HepG2 (cell line): ENCODE measurements around the gene CC2D1A. TPM values are rescaled to one million over a fixed set of nuclear protein-coding genes. Genes with fewer than 3 reads are reported as not detected.

Experiments used
- ATAC-seq: fragments of 200-7000 bp; cut with Tn5 transposase; 3 replicates; pipeline ENCODE4 v1.9.1; 2020; ENCODE audit warnings: mild to moderate bottlenecking, moderate library complexity
- BruUV-seq: library from RNA; stranded (reverse); fragments of 400-500 nt; replicated peaks from 2 replicates; lab custom pipeline; 2021; lab: Mats Ljungman, UMichigan
- CTCF ChIA-PET: fragments of 300-600 bp; formaldehyde crosslinking; extraction: SDS; loops from one replicate; lab custom pipeline; 2021; ENCODE audit warnings: low total read pairs, inconsistent platforms, low intra/inter-chr PET ratio; lab: Yijun Ruan, JAX
- POLR2A ChIA-PET: fragments of 350-600 bp; sonication (Branson Sonifier 250); formaldehyde crosslinking; loops from one replicate; lab custom pipeline; 2020; ENCODE audit warnings: antibody characterized with exemption, inconsistent platforms; lab: Yijun Ruan, JAX
- DNase-seq: peaks from one replicate; pipeline ENCODE4 v3.0.0-alpha.2; 2015; ENCODE audit warnings: low spot score
- FAIRE-seq: peaks from 3 replicates; lab custom pipeline; 2011; peaks lifted over from hg19 to GRCh38; lab: Jason Lieb, UNC
- H2AFZ ChIP-seq: one replicate; pipeline ENCODE4 v1.6.1; 2011; ENCODE audit warnings: low read length, inconsistent platforms
- H3K27ac ChIP-seq: fragments of 300-600 bp; 3 replicates; pipeline ENCODE4 v1.8.0; 2011; ENCODE audit warnings: mixed run types, mild to moderate bottlenecking, mixed read lengths, low read length, inconsistent platforms; ENCODE audit not compliant: insufficient read depth; ENCODE audit errors: extremely low read length
- H3K27me3 ChIP-seq, 2 experiments: fragments of 200-600 bp in 1 of 2; 2 replicates in 1 of 2; 3 replicates in 1 of 2; pipeline versions ENCODE4 v1.6.0 to v1.8.0; 2011; ENCODE audit warnings: low read length in 2 of 2, mild to moderate bottlenecking in 2 of 2, moderate library complexity in 2 of 2, inconsistent platforms in 1 of 2; ENCODE audit not compliant: insufficient read depth in 2 of 2, control insufficient read depth in 1 of 2
- H3K36me3 ChIP-seq, 2 experiments: fragments of 200-600 bp in 1 of 2; replicated peaks in 1 of 2; 2 replicates in 1 of 2; 3 replicates in 1 of 2; pipeline versions ENCODE4 v1.5.1 to v1.8.0; 2011; ENCODE audit warnings: low read length in 2 of 2, inconsistent platforms in 1 of 2; ENCODE audit not compliant: insufficient read depth in 2 of 2, control insufficient read depth in 1 of 2
- H3K4me1 ChIP-seq: 2 replicates; pipeline ENCODE4 v1.5.1; 2012; ENCODE audit warnings: low read length, inconsistent platforms; ENCODE audit not compliant: insufficient read depth
- H3K4me2 ChIP-seq: 2 replicates; pipeline ENCODE4 v1.6.0; 2011; ENCODE audit warnings: low read depth, low read length, inconsistent platforms
- H3K4me3 ChIP-seq, 3 experiments: fragments of 200-600 bp in 1 of 3; sonication (generic), shearing (Covaris generic) in 1 of 3; replicated peaks in 1 of 3; 2 replicates each; pipeline ENCODE4 v1.5.1; 2011 to 2016; ENCODE audit warnings: low read length in 3 of 3, inconsistent platforms in 2 of 3, low read depth in 2 of 3, mild to moderate bottlenecking in 2 of 3, control low read depth in 1 of 3, mixed read lengths in 1 of 3; ENCODE audit not compliant: insufficient read depth in 1 of 3
- H3K79me2 ChIP-seq: one replicate; pipeline ENCODE4 v1.6.1; 2011; ENCODE audit warnings: low read length, inconsistent platforms; ENCODE audit not compliant: insufficient read depth
- H3K9ac ChIP-seq: 2 replicates; pipeline ENCODE4 v1.6.0; 2011; ENCODE audit warnings: mild to moderate bottlenecking, low read depth, low read length, inconsistent platforms; ENCODE audit not compliant: insufficient read depth
- H3K9me3 ChIP-seq: 2 replicates; pipeline ENCODE4 v1.5.1; 2012; ENCODE audit warnings: mild to moderate bottlenecking, low read length
- H4K20me1 ChIP-seq: 2 replicates; pipeline ENCODE4 v1.6.0; 2011; ENCODE audit warnings: inconsistent platforms, mild to moderate bottlenecking, low read length, moderate library complexity; ENCODE audit not compliant: insufficient read depth
- ARNT2 ChIP-seq: sonication (generic); formaldehyde crosslinking; IDR thresholded peaks from 2 replicates; pipeline ENCODE4 v1.8.0; 2022; ENCODE audit warnings: mild to moderate bottlenecking, low read depth, missing genetic modification reagents, moderate library complexity
- FOXP1 ChIP-seq, 2 experiments: fragments of 450-650 bp in 1 of 2; IDR thresholded peaks; 2 replicates each; pipeline ENCODE4 v1.6.1; 2017 to 2018; ENCODE audit warnings: antibody characterized with exemption in 1 of 2
- GATAD2A ChIP-seq: IDR thresholded peaks from 2 replicates; pipeline ENCODE4 v1.6.1; 2016
- HOXA3 ChIP-seq: sonication (generic); formaldehyde crosslinking; IDR thresholded peaks from 2 replicates; pipeline ENCODE4 v1.5.0; 2020; ENCODE audit warnings: missing genetic modification reagents
- NFYB ChIP-seq: sonication (generic); formaldehyde crosslinking; IDR thresholded peaks from 2 replicates; pipeline ENCODE4 v1.4.0; 2020; ENCODE audit warnings: missing genetic modification reagents
- PHF8 ChIP-seq: sonication (generic); formaldehyde crosslinking; IDR thresholded peaks from 2 replicates; pipeline ENCODE4 v1.5.0; 2020; ENCODE audit warnings: missing genetic modification reagents
- POLR2A ChIP-seq, 2 experiments: IDR thresholded peaks; 2 replicates each; pipeline ENCODE4 v1.6.1; 2011; ENCODE audit warnings: low read depth in 2 of 2, low read length in 2 of 2, mild to moderate bottlenecking in 1 of 2, moderate library complexity in 1 of 2; ENCODE audit not compliant: insufficient read depth in 1 of 2
- RBFOX2 ChIP-seq: fragments of 200-400 bp; formaldehyde crosslinking; IDR thresholded peaks from 2 replicates; pipeline ENCODE4 v1.6.1; 2017; ENCODE audit warnings: low read depth, mild to moderate bottlenecking, low read length
- RBM22 ChIP-seq: fragments of 200-400 bp; formaldehyde crosslinking; optimal IDR thresholded peaks from 2 replicates; pipeline ENCODE3; 2017; ENCODE audit warnings: mild to moderate bottlenecking, low read length, moderate library complexity
- RORA ChIP-seq: sonication (generic); formaldehyde crosslinking; IDR thresholded peaks from 2 replicates; pipeline ENCODE4 v1.5.0; 2020; ENCODE audit warnings: mild to moderate bottlenecking, missing genetic modification reagents, moderate library complexity
- ZFP36L1 ChIP-seq: sonication (generic); formaldehyde crosslinking; IDR thresholded peaks from 2 replicates; pipeline ENCODE4 v1.8.0; 2022; ENCODE audit warnings: mild to moderate bottlenecking, missing genetic modification reagents, moderate library complexity
- ZNF20 ChIP-seq: sonication (generic); formaldehyde crosslinking; IDR thresholded peaks from 2 replicates; pipeline ENCODE4 v1.4.0; 2020; ENCODE audit warnings: mild to moderate bottlenecking, moderate library complexity, missing genetic modification reagents
- ZNF598 ChIP-seq: sonication (generic); formaldehyde crosslinking; IDR thresholded peaks from 2 replicates; pipeline ENCODE4 v1.5.1; 2020; ENCODE audit warnings: mild to moderate bottlenecking, missing genetic modification reagents, borderline replicate concordance
- ZNF773 ChIP-seq: sonication (generic); formaldehyde crosslinking; IDR thresholded peaks from 2 replicates; pipeline ENCODE4 v1.4.0; 2020; ENCODE audit warnings: missing genetic modification reagents, borderline replicate concordance
- ZNF780A ChIP-seq: sonication (generic); formaldehyde crosslinking; IDR thresholded peaks from 2 replicates; pipeline ENCODE4 v1.8.0; 2022; ENCODE audit warnings: mild to moderate bottlenecking, missing genetic modification reagents, moderate library complexity
- ZSCAN9 ChIP-seq: IDR thresholded peaks from 2 replicates; pipeline ENCODE4 v1.6.1; 2016; ENCODE audit warnings: borderline replicate concordance
- WGBS: methylation state at CpG from one replicate; pipeline ENCODE4 v1.1.6; 2017; ENCODE audit warnings: low lambda C conversion rate; 5-methylcytosine and 5-hydroxymethylcytosine counted together
- in situ Hi-C: cut with HindIII; loops from 2 replicates; pipeline ENCODE4 v1.10.0; 2017; ENCODE audit warnings: low pct_unique_long_range_greater_than_20kb; ENCODE audit not compliant: extremely low pct_ligation_motif_present
- intact Hi-C: fragments of 100-400 bp; cut with micrococcal nuclease; formaldehyde crosslinking; loops from one replicate; pipeline ENCODE4 v1.10.0; 2022; ENCODE audit not compliant: unreplicated experiment
- polyA plus RNA-seq, 8 experiments: library from polyadenylated mRNA; depleted of rRNA in 3 of 8; stranded (reverse) in 7 of 8; unstranded in 1 of 8; fragments of >200 nt; fragmentation: Illumina TruSeq in 4 of 8; extraction: Trizol in 4 of 8; gene quantifications; 2 replicates each; pipeline versions ENCODE4 v1.2.1 to v1.2.3, GENCODE V29; 2011 to 2016; ENCODE audit warnings: low read depth in 4 of 8, missing spikeins in 1 of 8, mixed read lengths in 1 of 8; ENCODE audit not compliant: insufficient read depth in 1 of 8
- total RNA-seq, 5 experiments: library from RNA; depleted of rRNA; stranded (reverse); fragments of >200 nt; fragmentation: Illumina TruSeq; extraction: Trizol; gene quantifications; 2 replicates each; pipeline ENCODE4 v1.2.3, GENCODE V29; 2016; ENCODE audit warnings: low read depth in 1 of 5
- TF ChIP-seq, protein P1 (sequence below): IDR thresholded peaks from 2 replicates; pipeline ENCODE4 v1.6.1; 2016; ENCODE audit warnings: missing genetic modification reagents, missing compliant biosample characterization
- TF ChIP-seq, protein P2 (sequence below): sonication (generic); formaldehyde crosslinking; IDR thresholded peaks from 2 replicates; pipeline ENCODE4 v1.4.0; 2020; ENCODE audit warnings: missing genetic modification reagents

CC2D1A gene
- total and polyA plus RNA-seq, 2 of the 13 experiments (the other 11 are each of a cell fraction or from before 2014, with no cell fraction given) = 9.7 to 11.5 TPM

DNA sequence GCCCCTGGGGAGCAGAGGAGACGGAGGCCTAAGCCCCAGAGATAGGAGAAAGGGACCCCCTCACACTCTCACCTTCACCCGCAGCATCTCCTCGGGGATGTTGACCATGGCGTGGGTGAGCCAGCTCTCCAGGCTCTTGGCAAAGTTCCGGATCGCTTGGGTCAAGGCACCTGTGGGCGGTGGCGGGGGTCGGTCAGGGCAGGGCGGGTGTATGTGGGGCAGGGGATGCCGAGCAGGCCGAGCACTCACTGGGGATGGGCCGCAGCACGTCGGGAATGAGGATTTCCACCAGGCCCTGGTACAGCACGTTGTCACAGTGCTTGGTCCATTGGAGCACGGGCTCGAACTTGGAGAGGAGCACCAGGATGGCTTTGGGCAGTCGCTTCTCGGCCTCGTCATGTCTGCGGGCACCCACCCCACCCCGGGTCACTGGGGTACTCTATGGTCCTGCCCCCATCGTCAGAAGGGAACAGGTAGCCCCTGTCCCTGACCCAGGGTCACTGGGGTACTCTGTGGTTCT, 59.4 kb downstream of the CC2D1A start:
- H3K4me2 ChIP-seq = no peak overlapping the region
- FAIRE-seq (no peak), ATAC-seq (no peak), DNase-seq (no peak)
- H3K4me1 ChIP-seq = no peaks in the 10 kb centered on the region
- H2AFZ ChIP-seq = no peak overlapping the region
- H4K20me1 ChIP-seq = no peaks in the 10 kb centered on the region
- H3K36me3 ChIP-seq = peaks cover 12 to 41% of the 10 kb centered on the region in 2 experiments
- H3K9me3 ChIP-seq = no peaks in the 10 kb centered on the region
- no peaks in the 10 kb centered on the region for H3K27me3 ChIP-seq
- no peak for TF ChIP-seq ARNT2 (CRISPR knock-in tag)
- no peak for TF ChIP-seq ZNF598 (CRISPR knock-in tag)
- no peak for TF ChIP-seq RBM22
- TF ChIP-seq ZFP36L1 (CRISPR knock-in tag) = no peak
- TF ChIP-seq POLR2A (IDR thresholded peaks at IDR 0.05; ENCODE audit: insufficient read depth in 1 of 2, low read depth in 2 of 2, low read length in 2 of 2) = no peak
- TF ChIP-seq ZNF773 = no peak
- no peak for TF ChIP-seq RORA
- no peak for TF ChIP-seq FOXP1 (IDR thresholded peaks at IDR 0.05)
- TF ChIP-seq FOXP1 (CRISPR knock-in tag; IDR thresholded peaks at IDR 0.05) = no peak
- TF ChIP-seq ZSCAN9 (CRISPR knock-in tag) = no peak
- TF ChIP-seq, protein P1, sequence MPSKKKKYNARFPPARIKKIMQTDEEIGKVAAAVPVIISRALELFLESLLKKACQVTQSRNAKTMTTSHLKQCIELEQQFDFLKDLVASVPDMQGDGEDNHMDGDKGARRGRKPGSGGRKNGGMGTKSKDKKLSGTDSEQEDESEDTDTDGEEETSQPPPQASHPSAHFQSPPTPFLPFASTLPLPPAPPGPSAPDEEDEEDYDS (CRISPR knock-in tag) = no peak
- TF ChIP-seq ZNF780A (CRISPR knock-in tag) = no peak
- no peak for TF ChIP-seq PHF8
- TF ChIP-seq GATAD2A (CRISPR knock-in tag) = no peak
- TF ChIP-seq ZNF20 (CRISPR knock-in tag) = no peak
- no peak for TF ChIP-seq HOXA3 (CRISPR knock-in tag)
- TF ChIP-seq RBFOX2 = no peak
- TF ChIP-seq, protein P2, sequence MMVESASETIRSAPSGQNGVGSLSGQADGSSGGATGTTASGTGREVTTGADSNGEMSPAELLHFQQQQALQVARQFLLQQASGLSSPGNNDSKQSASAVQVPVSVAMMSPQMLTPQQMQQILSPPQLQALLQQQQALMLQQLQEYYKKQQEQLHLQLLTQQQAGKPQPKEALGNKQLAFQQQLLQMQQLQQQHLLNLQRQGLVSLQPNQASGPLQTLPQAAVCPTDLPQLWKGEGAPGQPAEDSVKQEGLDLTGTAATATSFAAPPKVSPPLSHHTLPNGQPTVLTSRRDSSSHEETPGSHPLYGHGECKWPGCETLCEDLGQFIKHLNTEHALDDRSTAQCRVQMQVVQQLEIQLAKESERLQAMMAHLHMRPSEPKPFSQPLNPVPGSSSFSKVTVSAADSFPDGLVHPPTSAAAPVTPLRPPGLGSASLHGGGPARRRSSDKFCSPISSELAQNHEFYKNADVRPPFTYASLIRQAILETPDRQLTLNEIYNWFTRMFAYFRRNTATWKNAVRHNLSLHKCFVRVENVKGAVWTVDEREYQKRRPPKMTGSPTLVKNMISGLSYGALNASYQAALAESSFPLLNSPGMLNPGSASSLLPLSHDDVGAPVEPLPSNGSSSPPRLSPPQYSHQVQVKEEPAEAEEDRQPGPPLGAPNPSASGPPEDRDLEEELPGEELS (CRISPR knock-in tag) = no peak
- no peak for TF ChIP-seq NFYB
- H3K79me2 ChIP-seq = no peaks in the 10 kb centered on the region
- no peak overlapping the region for H3K9ac ChIP-seq
- intact Hi-C loops (no loop called here), in situ Hi-C loops (no loop called here)
- no peak overlapping the region for H3K4me3 ChIP-seq
- no TSS peak for BruUV-seq
- no peak overlapping the region for H3K27ac ChIP-seq
- ChIA-PET POLR2A (no interaction called here), CTCF (no interaction called here)
- 100% methylated on average over 18 of the region's 24 CpGs for WGBS
